DMS153 treated with DMSO at 0.1 percent for 48 hours (cell line): ENCODE data around the gene CECR2.
"Not testable (repeated sequence)": the region's sequence is repeated elsewhere in the genome, so short reads cannot be mapped to it uniquely, and the experiment has no call there.

Experiments
- DNase-seq: peaks from one replicate; lab custom pipeline; 2025; ENCODE audit not compliant: unreplicated experiment; lab: John Stamatoyannopoulos, UW

The CECR2 gene

DNA sequence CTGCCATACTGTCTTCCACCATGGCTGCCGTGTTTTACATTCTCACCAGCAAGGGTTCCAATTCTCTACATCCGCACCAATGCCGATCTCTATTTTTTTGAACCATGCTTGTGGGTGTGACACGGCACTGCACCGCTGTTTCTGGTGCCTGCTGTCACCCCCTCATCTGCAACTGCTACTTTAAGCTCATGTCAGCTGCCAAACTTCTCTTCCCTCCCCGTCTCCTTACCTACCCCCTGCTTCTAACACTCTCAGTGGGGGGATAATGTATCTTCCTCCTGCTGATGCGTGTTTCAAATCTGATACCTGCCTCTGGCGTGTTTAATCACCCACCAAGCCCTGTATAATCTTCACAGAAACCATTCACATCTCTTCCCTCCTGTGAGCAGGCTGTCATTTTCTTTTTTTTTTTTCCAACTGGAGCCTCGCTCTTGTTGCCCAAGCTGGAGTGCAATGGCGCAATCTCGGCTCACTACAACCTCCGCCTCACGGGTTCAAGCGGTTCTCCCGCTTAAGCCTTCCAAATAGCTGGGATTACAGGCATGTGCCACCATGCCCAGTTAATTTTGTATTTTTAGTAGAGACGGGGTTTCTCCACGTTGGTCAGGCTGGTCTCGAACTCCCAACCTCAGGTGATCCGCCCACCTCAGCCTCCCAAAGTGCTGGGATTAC, 196.9 kb downstream of the CECR2 start:
- DNase-seq, result not testable (repeated sequence)

GRCh38 chr22:17566776-17567175, 197.5 kb downstream of the CECR2 start:
- no peak for DNase-seq

DNA sequence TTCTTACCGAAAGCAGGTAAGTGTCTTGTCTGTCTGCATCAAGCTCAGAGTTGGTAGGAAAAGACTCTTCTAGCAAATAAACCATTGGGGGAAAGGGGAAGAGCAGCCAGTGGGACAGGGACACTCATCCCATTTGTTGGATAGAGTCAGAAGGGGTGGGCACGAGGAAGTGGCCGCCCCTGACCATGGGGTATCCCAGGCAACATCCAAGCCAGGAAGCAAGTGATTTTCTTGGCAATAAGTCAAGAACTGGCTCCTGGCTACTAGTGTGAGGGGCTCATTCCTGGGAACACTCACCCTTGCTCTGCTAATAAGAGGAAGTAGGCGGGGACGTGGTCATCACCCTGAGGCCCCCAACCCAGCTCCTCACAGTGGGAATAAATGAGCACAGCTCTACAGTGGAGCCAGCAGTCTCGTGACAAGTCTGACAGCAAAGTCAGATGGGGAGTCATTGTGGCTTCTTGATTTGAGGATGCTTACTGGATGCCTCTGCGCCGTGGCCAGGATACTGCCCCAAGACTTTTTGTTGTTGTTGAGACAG, 200.8 kb downstream of the CECR2 start:
- DNase-seq, result no peak

DNA sequence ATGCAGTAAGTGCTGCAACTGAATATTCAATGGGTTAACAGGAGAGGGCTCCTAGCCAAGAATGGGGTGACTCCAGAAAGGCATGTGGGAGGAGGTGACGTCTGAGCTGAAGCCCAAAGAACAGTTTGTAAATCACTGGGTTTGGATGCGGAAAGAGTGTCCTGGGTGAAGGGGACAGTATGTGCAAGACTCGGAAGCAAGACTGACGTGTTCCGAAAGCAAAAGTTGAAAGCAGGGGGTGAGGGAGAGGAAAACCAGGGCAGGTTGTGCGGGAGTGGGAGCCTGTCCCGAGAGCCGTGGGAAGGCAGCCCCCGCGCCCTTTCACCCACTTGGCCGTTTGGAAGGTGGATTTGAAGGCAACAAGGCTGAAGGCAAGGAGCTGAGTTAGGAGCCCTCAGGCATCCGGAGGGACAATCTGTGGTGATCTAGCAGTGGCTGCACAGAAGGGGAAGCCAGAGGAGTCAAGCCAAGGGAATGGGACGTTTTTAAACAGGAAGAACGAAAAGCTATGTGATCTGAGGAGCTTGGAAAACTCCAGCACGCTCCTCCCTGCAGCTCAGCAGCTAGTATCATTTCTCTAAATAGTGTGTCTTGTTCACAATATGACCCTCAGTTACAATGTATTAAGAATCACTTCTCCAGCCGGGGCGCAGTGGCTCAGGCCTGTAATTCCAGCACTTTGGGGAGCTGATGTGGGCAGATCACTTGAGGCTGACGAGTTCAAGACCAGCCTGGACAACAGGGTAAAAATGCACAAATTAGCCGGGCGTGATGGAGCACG, 201.8 kb downstream of the CECR2 start:
- no peak for DNase-seq

GRCh38 chr22:17575151-17575550, 205.9 kb downstream of the CECR2 start:
- DNase-seq, result no peak

DNA sequence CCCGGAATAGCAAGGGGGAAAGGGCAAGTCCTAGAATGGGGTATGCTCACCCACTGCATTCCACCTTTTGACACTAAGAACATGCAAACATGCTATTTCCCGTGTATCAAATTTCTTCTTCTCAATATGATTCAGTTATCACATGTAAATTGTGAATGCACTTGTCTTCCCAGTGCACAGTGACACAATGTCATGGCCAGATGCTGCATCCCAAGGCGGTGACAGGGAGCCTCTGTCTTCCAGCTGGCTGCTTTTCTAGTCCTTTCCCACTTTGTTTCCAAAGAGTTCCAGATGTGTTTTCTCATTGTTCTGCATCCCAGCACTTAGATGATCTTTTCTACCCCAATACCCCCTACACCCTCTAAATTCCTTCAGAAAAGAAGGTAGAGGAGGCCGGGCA, 206.4 kb downstream of the CECR2 start:
- no peak for DNase-seq

DNA sequence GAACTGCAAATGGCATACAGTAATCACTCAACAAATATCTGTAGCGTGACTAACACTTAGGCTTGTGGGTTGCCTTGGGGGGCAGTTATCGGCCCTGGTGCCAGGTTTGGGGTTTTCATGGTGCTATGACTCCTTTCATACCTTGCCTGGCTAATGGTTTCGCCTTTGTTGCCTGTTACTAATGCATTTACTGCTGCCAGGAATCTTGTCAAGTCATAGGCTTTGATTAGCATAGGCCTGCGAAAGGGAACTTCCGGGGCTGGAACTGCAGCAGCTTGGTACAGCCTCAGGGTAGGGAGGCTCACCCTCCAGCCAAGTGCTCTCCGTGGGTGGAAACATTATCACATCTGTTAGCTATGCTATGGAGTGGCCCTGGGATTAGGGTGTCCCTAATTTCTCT, 207.2 kb downstream of the CECR2 start:
- DNase-seq, result no peak

GRCh38 chr22:17578136-17578754, 209.0 kb downstream of the CECR2 start:
- DNase-seq, result no peak

GRCh38 chr22:17579535-17579981, 210.3 kb downstream of the CECR2 start:
- DNase-seq, result no peak

DNA sequence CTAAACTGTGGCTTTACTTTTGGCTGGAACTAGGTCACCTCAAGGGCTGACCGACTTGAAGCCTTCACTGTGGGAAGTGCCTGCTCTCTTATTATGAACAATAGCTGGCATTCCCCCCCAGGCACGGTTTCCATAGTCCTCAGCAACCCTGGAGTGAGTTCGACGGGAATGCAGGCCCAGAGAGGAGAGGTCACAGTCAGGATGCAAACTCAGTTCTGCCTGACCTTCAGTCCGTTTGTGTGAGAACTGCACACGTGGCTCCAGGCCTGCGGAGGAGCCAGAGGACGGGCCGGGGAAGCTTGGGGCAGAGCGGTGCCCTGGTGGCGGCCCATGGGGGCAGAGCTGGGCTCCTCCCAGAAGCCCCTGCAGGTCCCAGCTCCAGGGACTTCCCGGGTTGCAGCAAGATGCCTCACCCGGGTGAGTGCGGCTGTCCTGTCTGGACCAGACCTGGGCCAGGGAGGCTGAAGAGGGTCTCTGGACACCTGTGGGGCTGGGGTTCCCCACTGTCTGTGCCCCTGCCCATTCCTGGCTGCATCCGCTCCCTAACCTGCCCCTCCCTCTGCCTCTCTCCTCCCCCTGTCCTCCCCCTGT, 211.3 kb downstream of the CECR2 start:
- no peak for DNase-seq

GRCh38 chr22:17581056-17581455, 211.8 kb downstream of the CECR2 start:
- DNase-seq, result no peak

DNA sequence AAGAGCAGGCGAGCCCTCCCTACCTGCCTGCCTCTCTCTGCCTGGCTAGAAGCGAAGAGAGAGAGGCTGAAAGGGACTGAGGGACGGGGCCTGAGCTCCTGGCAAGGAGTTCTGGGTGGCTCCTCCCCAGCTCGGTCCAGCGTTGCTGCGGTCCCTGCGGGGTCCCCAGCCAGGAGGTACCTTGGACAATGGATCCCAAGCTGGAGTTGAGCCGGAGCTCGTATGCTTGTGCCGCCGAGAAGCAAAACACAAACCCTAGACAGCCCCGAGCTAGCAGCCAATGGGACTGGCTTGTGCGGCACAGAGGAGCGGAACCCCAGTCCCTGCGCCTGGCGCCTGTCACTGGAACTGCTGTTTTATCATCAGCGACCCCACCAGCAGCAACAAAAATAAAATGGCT, 212.4 kb downstream of the CECR2 start:
- no peak for DNase-seq

GRCh38 chr22:17583151-17583550, 213.9 kb downstream of the CECR2 start:
- no peak for DNase-seq

DNA sequence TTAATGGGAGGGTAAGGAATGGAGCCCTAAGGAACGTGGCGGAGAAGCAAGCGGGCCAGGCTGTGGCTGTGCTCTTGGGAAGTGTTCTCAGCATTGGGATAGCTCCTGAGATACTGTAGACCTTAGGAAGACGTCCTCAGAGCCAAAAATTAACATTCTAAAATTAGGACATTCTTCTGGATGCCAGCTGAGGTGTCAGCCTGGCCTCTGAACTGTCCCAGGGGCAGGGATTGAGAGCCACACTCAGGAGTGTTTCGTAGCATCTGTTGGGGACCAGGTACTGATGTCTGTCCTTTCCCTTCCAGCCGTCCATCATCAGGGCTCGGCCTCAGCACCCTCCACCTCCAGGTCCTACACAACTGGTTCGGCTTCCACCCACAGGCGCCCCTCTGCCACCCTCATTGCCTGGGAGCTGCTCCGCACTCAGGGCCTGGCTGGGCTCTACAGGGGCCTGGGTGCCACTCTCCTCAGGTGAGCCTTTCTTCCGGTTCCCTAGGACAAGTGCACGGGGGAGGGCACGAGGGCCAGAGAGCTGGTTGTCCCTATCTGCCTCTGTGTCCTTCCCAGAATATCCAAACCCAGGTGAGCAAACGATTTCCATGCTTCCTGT, 217.7 kb downstream of the CECR2 start:
- no peak for DNase-seq

DNA sequence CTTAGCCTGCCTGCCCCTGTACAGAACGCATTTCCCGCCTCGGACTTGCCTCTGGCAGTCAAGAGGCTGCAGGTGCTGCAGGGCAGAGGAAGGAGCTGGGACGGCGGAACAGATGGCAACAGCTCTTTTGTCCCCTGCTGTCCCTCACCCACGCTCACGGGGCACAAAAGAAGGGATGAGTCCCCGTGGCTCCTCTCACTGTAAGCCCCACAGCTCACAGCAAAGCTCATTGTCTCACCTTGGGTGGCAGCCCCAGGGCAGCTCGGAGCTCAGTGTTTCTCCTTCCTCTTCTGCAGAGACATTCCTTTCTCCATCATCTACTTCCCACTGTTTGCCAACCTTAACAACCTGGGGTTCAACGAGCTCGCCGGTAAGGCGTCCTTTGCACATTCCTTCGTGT, 218.4 kb downstream of the CECR2 start:
- DNase-seq, result no peak

GRCh38 chr22:17588606-17589005, 219.3 kb downstream of the CECR2 start:
- DNase-seq, result no peak

DNA sequence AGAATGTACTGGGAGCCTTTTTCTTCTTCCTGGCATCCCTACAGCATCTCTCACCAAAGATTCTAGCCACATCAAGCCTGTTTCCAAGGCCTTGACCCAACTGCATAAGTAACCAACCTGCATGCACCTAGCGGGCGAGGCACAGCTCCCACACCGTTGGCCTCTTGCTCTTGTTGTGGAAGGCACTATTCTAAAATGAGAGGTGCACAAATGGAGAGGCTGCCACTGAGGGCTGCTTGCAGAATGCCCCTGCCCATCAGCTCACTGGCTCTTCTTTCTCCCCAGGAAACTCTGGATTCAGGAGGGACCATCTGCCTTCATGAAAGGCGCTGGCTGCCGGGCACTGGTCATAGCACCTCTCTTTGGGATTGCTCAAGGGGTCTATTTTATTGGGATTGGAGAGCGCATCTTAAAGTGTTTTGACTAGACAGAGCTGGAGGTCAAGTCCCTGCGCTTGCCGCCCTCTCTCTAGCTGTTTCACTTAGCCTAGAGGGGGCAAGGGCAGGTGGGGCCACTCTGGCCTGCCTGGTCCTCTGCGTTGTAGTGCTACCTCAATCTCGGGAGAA, 220.6 kb downstream of the CECR2 start:
- no peak for DNase-seq

GRCh38 chr22:17590586-17590985, 221.3 kb downstream of the CECR2 start:
- no peak for DNase-seq

DNA sequence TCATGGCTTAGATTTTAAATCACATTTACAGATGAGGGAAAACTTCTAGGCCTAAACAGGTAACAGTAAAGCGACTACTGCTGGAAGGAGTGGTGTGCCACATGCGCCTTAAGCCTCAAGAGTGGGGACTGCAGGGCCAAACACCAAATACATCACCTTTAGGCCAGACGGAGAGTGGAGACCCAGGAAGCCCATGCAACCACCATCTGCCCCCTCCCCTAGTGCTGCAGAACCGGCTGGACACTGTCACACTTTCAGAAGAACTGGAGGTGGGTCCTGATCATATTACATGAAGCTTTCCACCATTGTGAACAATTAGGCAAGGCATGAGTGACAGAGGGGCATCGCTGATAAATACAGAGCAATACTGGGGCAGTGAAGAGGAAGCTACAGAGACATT, 222.9 kb downstream of the CECR2 start:
- no peak for DNase-seq

- no peak for DNase-seq
Observed at GRCh38 chr22:17596226-17596625, 227.0 kb downstream of the CECR2 start.

- no peak for DNase-seq
Observed at GRCh38 chr22:17597217-17597616, 228.0 kb downstream of the CECR2 start.
